ENCODE measurements around the gene CRYBG1. TPM values are rescaled to one million over a fixed set of nuclear protein-coding genes. Genes with fewer than 3 reads are reported as not detected.
"Not testable (repeated sequence)": the region's sequence is repeated elsewhere in the genome, so short reads cannot be mapped to it uniquely, and the experiment has no call there.

The CRYBG1 gene
- total RNA-seq, 1 experiment from 2014 or later, result 10.7 TPM

DNA sequence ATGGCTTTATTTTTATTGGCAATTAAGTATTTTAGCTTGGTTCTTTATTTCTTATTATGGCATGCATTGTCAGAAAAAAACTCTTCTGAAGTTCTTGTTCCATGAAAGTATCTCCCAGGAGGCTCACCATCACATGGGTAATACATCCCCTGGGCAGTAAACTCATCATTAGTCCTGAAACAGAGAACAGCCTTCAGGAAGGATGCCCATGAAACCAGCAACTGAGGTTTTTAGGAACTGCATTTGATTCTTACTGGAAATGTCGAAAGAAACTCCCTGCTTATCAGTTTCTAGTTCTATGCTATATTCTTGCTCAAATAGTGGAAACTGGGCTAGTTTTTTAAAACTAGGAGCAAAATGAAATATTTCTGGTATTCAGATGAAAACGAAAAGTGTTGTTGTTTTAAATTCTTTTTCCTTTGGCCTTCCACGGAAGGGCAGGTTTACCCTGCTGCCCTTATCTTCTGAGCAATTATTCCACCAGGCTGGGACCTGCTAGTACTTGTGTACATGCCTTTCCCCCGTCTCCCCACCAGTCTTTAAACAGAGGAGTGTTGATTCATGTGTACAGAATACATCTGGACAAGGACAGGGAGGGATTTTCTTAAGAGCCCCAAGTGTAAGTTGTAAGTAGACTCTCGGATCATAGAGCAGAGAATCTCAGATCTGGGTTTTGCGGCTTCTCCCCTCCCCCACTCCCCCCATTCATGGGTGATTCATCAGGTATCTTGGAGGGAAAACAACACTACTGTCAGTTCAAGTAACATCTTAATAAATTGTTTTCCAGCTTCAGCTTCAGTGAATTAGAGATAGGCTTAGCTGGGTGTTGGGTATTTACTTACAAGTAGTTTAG is 187.3 kb downstream of the CRYBG1 start:
- DNase-seq (ENCODE audit: low read depth, low spot score) (no peak), ATAC-seq (peak; percentile 65)
- Histone ChIP-seq H4K20me1 (ENCODE audit: insufficient read depth) (no peaks in the 10 kb centered on the region), H3K9me3 (ENCODE audit: control insufficient read depth in 1 of 2, insufficient read depth in 1 of 2, low read depth in 1 of 2, low read length in 2 of 2) (no peaks in the 10 kb centered on the region), H3K36me3 (ENCODE audit: control insufficient read depth in 1 of 2, insufficient read depth in 2 of 2, low read length in 2 of 2) (no peaks in the 10 kb centered on the region), H3K27me3 (ENCODE audit: insufficient read depth, low read length) (no peaks in the 10 kb centered on the region), H3K4me3 (replicated peaks in 1 of 2; ENCODE audit: low read depth in 1 of 2, low read length in 2 of 2) (peak overlapping the region in 1 of 2 experiments; percentile 23; a peak in 1 of 4 replicates), H3K9me2 (ENCODE audit: insufficient read depth) (no peaks in the 10 kb centered on the region), H3K4me2 (ENCODE audit: low read length) (peak overlapping the region; percentile 68), H3K4me1 (ENCODE audit: control insufficient read depth in 1 of 2, insufficient read depth in 2 of 2, low read length in 2 of 2) (peaks cover 26 to 39% of the 10 kb centered on the region in 2 experiments), H2AFZ (ENCODE audit: low read depth, low read length, poor library complexity, severe bottlenecking) (peak overlapping the region; percentile 5), H3K79me2 (ENCODE audit: insufficient read depth, low read length) (no peaks in the 10 kb centered on the region), H3K27ac (ENCODE audit: low read depth, low read length) (peak overlapping the region; percentile 88), H3K9ac (ENCODE audit: low read length) (peak overlapping the region; percentile 25)
- POLR2A ChIA-PET, result interaction anchor here (0.7 kb wide), 1 partner anchor 14 kb away, joined by 4 read pairs; no protein-coding TSS in a partner anchor
- no TSS peak for BruUV-seq (replicated peaks)
- CTCF ChIA-PET, result no interaction called here
- RAD21 ChIA-PET (ENCODE audit: low non-redundant PET in 1 of 2, low total read pairs in 2 of 2, uncharacterized antibody in 2 of 2, unreplicated experiment in 2 of 2), result no interaction called here
- intact Hi-C loops (cut with micrococcal nuclease), result no loop called here
- TF ChIP-seq CBX3 (IDR thresholded peaks at IDR 0.05; ENCODE audit: low read depth), result no peak
- no peak for TF ChIP-seq EZH2 (IDR thresholded peaks at IDR 0.05)
- no peak for TF ChIP-seq POLR2A (IDR thresholded peaks at IDR 0.05; ENCODE audit: borderline replicate concordance, extremely low read depth, insufficient read depth, insufficient read length)
- TF ChIP-seq CEBPB (IDR thresholded peaks at IDR 0.05; ENCODE audit: low read depth), result no peak
- TF ChIP-seq, protein P1, sequence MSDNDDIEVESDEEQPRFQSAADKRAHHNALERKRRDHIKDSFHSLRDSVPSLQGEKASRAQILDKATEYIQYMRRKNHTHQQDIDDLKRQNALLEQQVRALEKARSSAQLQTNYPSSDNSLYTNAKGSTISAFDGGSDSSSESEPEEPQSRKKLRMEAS (IDR thresholded peaks at IDR 0.05), result peak; percentile 0; the same call in 1 of the 2 replicates
- TF ChIP-seq YY1 (IDR thresholded peaks at IDR 0.05; ENCODE audit: extremely low read depth, insufficient replicate concordance, low read depth, low read length), result no peak
- peak; percentile 57 for TF ChIP-seq JUND (IDR thresholded peaks at IDR 0.05)
- TF ChIP-seq FOSL1 (IDR thresholded peaks at IDR 0.05; ENCODE audit: low read depth), result peak; percentile 64
- no peak; the same call in 1 of the 2 replicates for TF ChIP-seq SIN3A (IDR thresholded peaks at IDR 0.05; ENCODE audit: low read depth)
- TF ChIP-seq, protein P2, sequence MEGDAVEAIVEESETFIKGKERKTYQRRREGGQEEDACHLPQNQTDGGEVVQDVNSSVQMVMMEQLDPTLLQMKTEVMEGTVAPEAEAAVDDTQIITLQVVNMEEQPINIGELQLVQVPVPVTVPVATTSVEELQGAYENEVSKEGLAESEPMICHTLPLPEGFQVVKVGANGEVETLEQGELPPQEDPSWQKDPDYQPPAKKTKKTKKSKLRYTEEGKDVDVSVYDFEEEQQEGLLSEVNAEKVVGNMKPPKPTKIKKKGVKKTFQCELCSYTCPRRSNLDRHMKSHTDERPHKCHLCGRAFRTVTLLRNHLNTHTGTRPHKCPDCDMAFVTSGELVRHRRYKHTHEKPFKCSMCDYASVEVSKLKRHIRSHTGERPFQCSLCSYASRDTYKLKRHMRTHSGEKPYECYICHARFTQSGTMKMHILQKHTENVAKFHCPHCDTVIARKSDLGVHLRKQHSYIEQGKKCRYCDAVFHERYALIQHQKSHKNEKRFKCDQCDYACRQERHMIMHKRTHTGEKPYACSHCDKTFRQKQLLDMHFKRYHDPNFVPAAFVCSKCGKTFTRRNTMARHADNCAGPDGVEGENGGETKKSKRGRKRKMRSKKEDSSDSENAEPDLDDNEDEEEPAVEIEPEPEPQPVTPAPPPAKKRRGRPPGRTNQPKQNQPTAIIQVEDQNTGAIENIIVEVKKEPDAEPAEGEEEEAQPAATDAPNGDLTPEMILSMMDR (IDR thresholded peaks at IDR 0.05 in 2 of 3, conservative IDR thresholded peaks at IDR 0.05 in 1 of 3; ENCODE audit: borderline replicate concordance in 1 of 3, insufficient read depth in 1 of 3, low read depth in 2 of 3, low read length in 2 of 3), result no peak
- TF ChIP-seq SRF (IDR thresholded peaks at IDR 0.05; ENCODE audit: low read depth), result no peak

DNA sequence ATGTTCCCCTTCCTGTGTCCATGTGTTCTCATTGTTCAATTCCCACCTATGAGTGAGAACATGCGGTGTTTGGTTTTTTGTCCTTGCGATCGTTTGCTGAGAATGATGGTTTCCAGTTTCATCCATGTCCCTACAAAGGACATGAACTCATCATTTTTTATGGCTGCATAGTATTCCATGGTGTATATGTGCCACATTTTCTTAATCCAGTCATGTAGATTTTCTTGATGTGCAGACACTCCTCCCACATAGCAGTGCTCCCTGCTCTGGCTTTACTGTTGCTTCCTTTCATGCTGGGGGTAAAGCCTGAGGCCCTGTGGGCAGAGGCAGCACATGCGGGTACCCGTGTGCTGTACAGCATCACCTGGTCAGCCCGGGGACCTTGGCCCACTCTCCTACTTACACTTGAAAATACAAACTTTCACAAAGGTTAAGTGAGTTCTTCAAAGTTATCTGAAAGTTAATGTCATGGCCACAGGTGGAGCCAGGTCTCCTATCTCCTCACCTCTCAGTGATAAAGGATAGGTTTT is 188.5 kb downstream of the CRYBG1 start:
- H3K79me2 ChIP-seq (ENCODE audit: insufficient read depth, low read length); DNase-seq (ENCODE audit: low read depth, low spot score); POLR2A ChIA-PET; H2AFZ ChIP-seq (ENCODE audit: low read depth, low read length, poor library complexity, severe bottlenecking); ATAC-seq; H3K4me3 ChIP-seq (replicated peaks in 1 of 2; ENCODE audit: low read depth in 1 of 2, low read length in 2 of 2); H3K9me2 ChIP-seq (ENCODE audit: insufficient read depth); intact Hi-C loops (cut with micrococcal nuclease); H3K27me3 ChIP-seq (ENCODE audit: insufficient read depth, low read length); H3K27ac ChIP-seq (ENCODE audit: low read depth, low read length); RAD21 ChIA-PET (ENCODE audit: low non-redundant PET in 1 of 2, low total read pairs in 2 of 2, uncharacterized antibody in 2 of 2, unreplicated experiment in 2 of 2); H3K9me3 ChIP-seq (ENCODE audit: control insufficient read depth in 1 of 2, insufficient read depth in 1 of 2, low read depth in 1 of 2, low read length in 2 of 2); H4K20me1 ChIP-seq (ENCODE audit: insufficient read depth); H3K36me3 ChIP-seq (ENCODE audit: control insufficient read depth in 1 of 2, insufficient read depth in 2 of 2, low read length in 2 of 2); BruUV-seq (replicated peaks); H3K4me2 ChIP-seq (ENCODE audit: low read length); CTCF ChIA-PET; H3K9ac ChIP-seq (ENCODE audit: low read length): not testable (repeated sequence)
- peaks cover 26 to 45% of the 10 kb centered on the region in 2 experiments for H3K4me1 ChIP-seq (ENCODE audit: control insufficient read depth in 1 of 2, insufficient read depth in 2 of 2, low read length in 2 of 2)

All from HCT116 (cell line).